Activated CD4-positive, alpha-beta T cell treated with anti-CD3 and anti-CD28 coated beads, Interleukin-2, amount 50 U/mL, for 24 hours (primary cell): ENCODE measurements around the gene YIPF4.
"Not testable (repeated sequence)": the region's sequence is repeated elsewhere in the genome, so short reads cannot be mapped to it uniquely, and the experiment has no call there.

Experiments used
- DNase-seq, 2 donors: peaks; one replicate each; pipeline ENCODE4 v3.0.0-alpha.2; 2020; ENCODE audit warnings: low read depth in 1 of 2, low spot score in 1 of 2

Gene YIPF4

GRCh38 chr2:32364290-32364689 lies 86.6 kb downstream of the YIPF4 start:
- not testable (repeated sequence) for DNase-seq

GRCh38 chr2:32365679-32366078 lies 88.0 kb downstream of the YIPF4 start:
- not testable (repeated sequence) for DNase-seq
